ENCODE measurements around the gene ZNF608. TPM values are rescaled to one million over a fixed set of nuclear protein-coding genes. Genes with fewer than 3 reads are reported as not detected.

Gene ZNF608
- total RNA-seq, 2 donors from 2014 or later = 13.5 to 30.4 TPM

- no peaks in the 10 kb centered on the region for H3K36me3 ChIP-seq
- H3K4me3 ChIP-seq = no peak overlapping the region
- DNase-seq (ENCODE audit: low spot score) (no peak), ATAC-seq (ENCODE audit: insufficient number of reproducible peaks, low FRiP score, low read depth) (no peak)
- H3K27ac ChIP-seq = no peak overlapping the region
- H3K9me3 ChIP-seq = no peaks in the 10 kb centered on the region
- no peaks in the 10 kb centered on the region for H3K27me3 ChIP-seq (replicated peaks; ENCODE audit: insufficient read depth)
- no peak for TF ChIP-seq CTCF (IDR thresholded peaks at IDR 0.05)
- peaks cover 0 to under 1% of the 10 kb centered on the region in 2 donors for H3K4me1 ChIP-seq (ENCODE audit: control insufficient read depth in 1 of 2, low read depth in 2 of 2)
These were observed 42.7 kb upstream of the ZNF608 start for GRCh38 chr5:124789104-124789605.

DNA sequence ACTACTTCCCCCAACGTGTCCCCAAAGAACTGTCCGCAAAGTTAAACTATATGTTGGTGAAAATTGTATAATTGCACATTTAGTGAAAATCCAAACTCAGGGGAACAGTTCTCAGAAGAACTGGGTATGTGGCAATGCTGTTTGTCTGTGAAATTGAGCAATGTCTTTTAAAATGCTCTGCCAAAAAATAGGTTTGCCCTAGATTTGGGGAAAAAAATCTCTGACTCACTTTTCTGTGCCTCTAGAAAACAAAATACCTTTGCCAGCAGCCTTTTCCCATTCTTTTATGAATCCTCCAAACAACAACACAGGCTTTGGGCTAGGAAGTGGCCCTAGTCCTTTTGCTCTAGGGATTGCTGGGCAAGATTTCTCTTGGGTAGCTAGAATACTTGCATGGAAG is 37.4 kb upstream of the ZNF608 start:
- no peak overlapping the region for H3K4me3 ChIP-seq
- no peak for TF ChIP-seq CTCF (IDR thresholded peaks at IDR 0.05)
- no peaks in the 10 kb centered on the region for H3K9me3 ChIP-seq
- ATAC-seq (ENCODE audit: insufficient number of reproducible peaks, low FRiP score, low read depth) (peak; percentile 50), DNase-seq (ENCODE audit: low spot score) (no peak)
- H3K4me1 ChIP-seq (ENCODE audit: control insufficient read depth in 1 of 2, low read depth in 2 of 2) = peaks cover 0 to 4% of the 10 kb centered on the region in 2 donors
- H3K27ac ChIP-seq = no peak overlapping the region
- H3K36me3 ChIP-seq = no peaks in the 10 kb centered on the region
- H3K27me3 ChIP-seq (replicated peaks; ENCODE audit: insufficient read depth) = no peaks in the 10 kb centered on the region

GRCh38 chr5:124783285-124783684 is 36.8 kb upstream of the ZNF608 start:
- no peaks in the 10 kb centered on the region for H3K36me3 ChIP-seq
- H3K9me3 ChIP-seq = no peaks in the 10 kb centered on the region
- no peaks in the 10 kb centered on the region for H3K27me3 ChIP-seq (replicated peaks; ENCODE audit: insufficient read depth)
- TF ChIP-seq CTCF (IDR thresholded peaks at IDR 0.05) = no peak
- no peak for DNase-seq (ENCODE audit: low spot score)
- peaks cover 0 to 4% of the 10 kb centered on the region in 2 donors for H3K4me1 ChIP-seq (ENCODE audit: control insufficient read depth in 1 of 2, low read depth in 2 of 2)
- ATAC-seq (ENCODE audit: insufficient number of reproducible peaks, low FRiP score, low read depth) = no peak
- no peak overlapping the region for H3K27ac ChIP-seq
- H3K4me3 ChIP-seq = no peak overlapping the region

DNA sequence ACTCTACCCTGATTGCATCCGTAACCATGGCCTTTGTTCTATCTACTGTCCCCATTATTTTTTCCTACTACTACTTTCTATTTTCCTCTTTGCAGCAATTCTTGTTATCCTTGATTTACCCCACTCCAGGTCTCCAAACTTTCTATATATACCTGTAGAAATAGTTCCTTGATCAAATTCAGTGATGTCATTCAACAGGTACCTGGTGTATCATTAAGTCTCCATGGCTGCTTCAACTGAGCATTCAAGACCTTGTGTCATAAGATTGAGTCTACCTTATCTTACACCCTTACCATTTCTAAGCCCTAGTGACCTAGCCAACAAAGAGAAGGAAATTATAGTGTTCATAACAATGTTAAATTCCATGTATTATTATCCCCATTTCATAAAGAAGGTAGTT is 35.8 kb upstream of the ZNF608 start:
- no peaks in the 10 kb centered on the region for H3K36me3 ChIP-seq
- H3K4me1 ChIP-seq (ENCODE audit: control insufficient read depth in 1 of 2, low read depth in 2 of 2) = peaks cover 0 to 4% of the 10 kb centered on the region in 2 donors
- no peak overlapping the region for H3K4me3 ChIP-seq
- no peak overlapping the region for H3K27ac ChIP-seq
- DNase-seq (ENCODE audit: low spot score) (no peak), ATAC-seq (ENCODE audit: insufficient number of reproducible peaks, low FRiP score, low read depth) (no peak)
- no peak for TF ChIP-seq CTCF (IDR thresholded peaks at IDR 0.05)
- no peaks in the 10 kb centered on the region for H3K27me3 ChIP-seq (replicated peaks; ENCODE audit: insufficient read depth)
- H3K9me3 ChIP-seq = no peaks in the 10 kb centered on the region

DNA sequence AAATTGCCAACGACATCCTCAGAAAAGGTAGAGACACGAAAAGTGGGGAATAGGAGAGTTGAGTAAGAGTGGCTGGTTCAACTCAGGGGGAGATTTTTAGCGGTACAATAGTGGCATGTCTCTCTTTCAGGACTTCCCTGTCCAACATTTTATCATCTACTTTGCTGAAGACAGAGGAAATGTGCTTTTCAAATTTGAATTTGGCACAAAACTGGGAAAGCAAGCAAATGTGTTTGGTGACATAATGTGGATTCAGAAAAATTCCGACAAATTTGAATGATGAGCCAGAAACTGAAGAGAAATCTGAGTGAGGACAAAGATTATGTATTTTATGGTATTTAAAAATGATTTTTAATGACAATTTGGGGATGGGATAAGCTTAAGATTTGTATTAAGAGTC is 33.6 kb upstream of the ZNF608 start:
- Histone ChIP-seq H3K27ac (no peak overlapping the region), H3K4me3 (no peak overlapping the region), H3K4me1 (ENCODE audit: control insufficient read depth in 1 of 2, low read depth in 2 of 2) (peaks cover 0 to 4% of the 10 kb centered on the region in 2 donors), H3K9me3 (no peaks in the 10 kb centered on the region), H3K36me3 (no peaks in the 10 kb centered on the region), H3K27me3 (replicated peaks; ENCODE audit: insufficient read depth) (no peaks in the 10 kb centered on the region)
- TF ChIP-seq CTCF (IDR thresholded peaks at IDR 0.05) = no peak
- no peak for DNase-seq (ENCODE audit: low spot score)
- no peak for ATAC-seq (ENCODE audit: insufficient number of reproducible peaks, low FRiP score, low read depth)

Measured in thoracic aorta (tissue), 2 donors.